MV-4-11 (cell line): ENCODE data around the gene FLRT3.

Source experiments
- DNase-seq: peaks from one replicate; lab custom pipeline; 2025; lab: John Stamatoyannopoulos, UW

Gene FLRT3

DNA sequence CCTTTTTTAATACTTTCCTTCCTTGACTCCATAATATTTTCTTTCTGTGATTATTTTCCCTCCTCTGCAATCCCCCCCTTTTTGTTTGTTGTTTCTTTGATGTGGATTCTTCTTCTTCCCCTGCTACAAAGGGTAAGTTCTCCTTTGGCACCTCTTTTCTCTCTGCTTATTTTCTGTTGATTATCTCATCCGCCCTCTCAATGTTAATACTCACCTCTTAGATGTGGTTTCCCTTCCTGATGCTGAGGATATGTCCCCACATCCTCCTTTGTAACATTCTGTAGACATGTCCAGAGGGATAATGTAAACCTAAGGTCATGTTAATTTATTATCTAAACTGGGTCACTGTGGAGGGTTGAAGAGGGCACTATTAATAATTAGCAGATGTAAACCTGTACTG is 17.7 kb downstream of the FLRT3 start:
- no peak for DNase-seq

DNA sequence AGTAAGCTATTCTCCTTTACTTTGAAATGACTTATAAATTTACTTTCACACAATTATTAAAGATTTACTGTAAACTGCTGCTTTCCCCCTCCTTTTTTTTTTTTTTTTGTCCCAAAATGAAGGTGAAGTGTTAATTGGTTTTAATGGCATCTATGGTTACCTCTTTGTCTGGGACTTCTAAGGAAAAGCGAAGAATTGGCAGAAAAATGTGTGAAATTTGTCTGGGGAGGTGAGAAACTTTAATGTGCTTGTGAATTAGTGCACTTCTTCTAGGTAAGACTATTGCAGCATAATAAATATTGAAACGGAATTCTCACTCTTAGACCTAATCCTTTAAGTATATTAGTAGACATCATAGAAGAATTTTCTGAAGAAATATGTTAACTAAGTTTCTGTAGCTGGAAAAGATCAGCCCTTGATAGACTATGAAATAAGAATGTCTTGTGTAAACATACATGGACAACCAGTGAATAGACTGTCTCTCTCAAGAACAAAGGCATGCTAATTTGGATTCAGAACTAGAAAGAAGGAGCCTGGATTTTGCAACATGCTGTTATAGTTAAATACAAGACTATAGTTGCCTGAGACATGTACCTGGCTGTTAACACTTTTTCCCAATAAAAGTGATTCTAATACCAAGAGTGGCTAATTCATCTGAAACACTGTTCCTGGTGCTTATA is 23.9 kb downstream of the FLRT3 start:
- DNase-seq, result no peak

DNA sequence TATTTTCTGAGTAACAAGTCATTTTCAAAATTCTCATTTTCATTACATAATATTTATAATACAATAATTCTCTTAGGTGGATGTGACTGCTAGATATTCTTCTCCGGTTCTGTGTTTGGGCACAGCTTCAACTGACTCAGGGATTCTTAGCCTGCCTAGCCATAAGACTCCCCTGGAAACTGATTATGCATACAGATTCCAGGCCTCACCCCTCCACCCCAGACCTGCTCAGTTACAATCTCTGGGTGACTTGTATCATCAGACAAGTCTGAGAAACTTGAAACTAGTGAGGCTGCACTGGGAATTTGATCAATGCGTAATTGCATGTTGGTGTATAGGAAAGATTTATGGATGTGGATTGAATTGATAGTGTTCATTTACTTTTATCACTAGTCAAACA is 25.4 kb downstream of the FLRT3 start:
- no peak for DNase-seq

DNA sequence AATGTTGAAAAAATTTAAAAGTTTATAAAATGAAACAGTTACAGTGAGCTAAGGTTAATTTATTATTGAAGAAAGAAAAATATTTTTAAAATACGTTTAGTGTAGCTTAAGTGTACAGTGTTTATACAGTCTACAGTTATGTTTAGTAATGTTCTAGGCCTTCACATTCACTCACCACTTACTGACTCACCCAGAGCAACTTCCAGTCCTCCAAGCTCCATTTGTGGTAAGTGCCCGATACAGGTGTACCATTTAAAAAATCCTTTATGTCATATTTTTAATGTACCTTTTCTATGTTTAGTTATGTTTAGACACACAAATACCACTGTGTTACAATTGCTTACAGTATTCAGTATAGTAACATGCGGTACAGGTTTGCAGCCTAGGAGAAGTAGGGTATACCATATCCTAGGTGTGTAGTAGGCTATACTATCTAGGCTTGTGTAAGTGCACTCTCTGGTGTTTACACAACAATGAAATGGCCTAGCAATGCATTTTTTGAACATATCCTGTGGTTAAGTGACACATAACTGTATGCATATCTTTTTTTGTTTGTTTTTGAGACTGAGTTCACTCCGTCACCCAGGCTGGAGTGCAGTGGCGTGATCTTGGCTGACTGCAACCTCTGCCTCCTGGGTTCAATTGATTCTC is 26.3 kb downstream of the FLRT3 start:
- DNase-seq, result no peak

DNA sequence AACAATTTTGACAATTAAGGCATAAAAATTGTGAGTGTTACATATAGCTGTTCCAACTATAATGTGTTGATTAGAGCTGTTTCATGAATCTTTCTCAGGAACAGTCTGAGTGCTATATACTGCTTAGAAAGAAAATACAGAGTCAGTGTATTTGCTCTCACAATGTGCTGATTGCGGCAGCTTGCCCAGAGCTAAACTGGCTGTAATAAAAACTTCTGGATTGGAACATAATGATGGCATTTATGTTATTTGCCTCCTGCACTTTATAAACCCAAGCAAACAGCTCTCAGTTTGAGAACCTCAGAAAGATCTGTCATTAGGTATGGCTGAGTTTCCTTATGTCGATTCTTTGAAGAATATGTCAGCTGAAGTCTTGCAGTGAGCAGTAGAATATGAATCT is 29.5 kb downstream of the FLRT3 start:
- no peak for DNase-seq

DNA sequence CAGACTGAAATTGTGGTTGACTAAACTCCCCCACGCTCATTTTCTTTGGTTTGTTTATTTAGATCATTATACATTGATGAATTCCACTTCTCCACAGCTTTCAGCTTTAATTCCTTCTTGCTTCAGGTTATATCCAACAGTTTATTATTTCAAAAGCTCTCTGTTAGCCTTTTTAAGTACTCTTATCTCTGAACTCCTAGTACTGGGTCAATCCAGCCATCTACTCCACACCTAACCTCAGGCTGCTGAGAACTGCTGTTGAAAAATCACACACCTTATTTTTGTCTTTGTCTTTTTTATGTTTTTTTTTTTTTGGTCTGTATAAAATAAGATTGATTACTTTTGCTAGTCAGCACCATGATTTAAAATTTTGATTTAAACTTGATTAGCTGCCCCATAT is 32.9 kb downstream of the FLRT3 start:
- no peak for DNase-seq

DNA sequence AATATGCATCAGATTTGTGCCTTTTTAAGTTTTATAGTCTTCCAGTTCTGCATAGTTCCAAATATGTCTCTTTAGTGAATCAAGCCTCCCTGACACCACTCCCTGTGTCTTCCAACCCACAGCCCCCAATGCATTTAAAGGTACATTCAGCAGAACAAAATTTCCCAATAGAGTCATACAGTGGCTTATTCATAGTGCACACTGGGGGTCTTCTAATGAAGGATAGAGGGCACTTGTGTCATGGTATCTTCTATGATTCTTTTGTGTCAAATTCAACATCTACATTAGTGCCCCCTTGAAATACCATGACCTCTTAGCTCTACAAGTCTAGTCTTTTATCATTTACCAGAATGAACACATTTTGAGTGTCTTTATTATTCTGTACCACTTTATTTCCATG is 33.8 kb downstream of the FLRT3 start:
- DNase-seq, result no peak

DNA sequence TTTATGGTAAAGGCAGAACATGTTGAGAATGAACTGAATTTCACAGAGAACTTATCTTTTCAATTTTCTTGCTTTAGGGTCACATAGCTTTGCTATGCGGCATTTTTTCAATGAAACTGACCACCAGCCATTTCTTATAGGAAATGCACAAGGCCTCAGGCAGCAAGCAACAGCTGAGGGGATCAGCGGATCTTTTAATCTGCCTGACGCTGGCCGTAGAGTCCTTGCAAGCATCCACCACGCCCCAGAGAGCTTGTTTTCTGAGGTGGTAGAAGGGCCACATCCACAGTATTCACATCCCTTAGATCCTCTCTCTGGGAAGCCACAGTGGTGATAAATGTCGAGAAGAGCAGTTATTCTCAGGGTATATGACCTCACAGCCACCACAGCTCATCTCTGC is 34.3 kb downstream of the FLRT3 start:
- DNase-seq, result no peak

DNA sequence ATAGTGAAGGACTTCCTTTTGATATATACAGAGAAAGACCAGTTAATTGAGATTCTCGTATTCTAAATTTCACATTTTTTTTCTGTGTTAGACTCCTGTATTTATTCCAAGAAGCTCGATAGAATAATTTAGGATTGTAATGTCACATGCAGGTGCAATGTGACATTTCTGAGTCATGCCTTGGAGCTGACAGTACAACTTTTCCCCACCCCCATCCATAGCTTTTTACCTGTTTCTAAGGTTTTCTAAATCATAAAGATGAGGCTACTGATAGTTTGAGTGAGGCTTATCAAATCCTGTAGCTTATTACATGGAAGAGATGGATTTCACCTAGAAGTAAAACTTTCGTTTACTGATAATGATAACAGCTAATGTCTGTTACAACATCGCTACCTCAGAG is 37.6 kb downstream of the FLRT3 start:
- DNase-seq, result no peak

DNA sequence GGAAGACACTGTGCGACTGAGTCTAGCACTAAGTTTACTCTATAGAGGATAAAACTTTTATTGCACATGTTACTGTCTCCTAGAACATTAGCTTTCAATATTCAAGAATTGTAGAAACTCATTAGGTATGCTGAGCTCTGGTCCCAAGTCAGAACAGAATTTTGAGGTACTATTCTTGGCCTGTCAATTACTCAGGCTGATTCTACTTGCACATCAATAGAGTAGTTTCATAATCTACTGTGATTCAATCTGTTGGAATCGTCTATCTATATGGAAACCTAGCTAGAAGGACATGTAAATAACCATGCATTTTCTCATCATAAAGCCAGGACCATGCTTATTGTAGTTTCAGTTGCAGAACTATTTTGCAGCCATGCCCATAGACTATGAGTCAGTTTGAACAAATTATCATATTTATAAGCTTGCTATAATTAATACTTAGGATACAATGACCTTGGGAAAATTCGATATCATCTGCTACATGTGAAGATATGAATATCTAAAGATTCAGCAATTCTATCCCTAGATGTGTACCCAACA is 41.6 kb downstream of the FLRT3 start:
- no peak for DNase-seq

DNA sequence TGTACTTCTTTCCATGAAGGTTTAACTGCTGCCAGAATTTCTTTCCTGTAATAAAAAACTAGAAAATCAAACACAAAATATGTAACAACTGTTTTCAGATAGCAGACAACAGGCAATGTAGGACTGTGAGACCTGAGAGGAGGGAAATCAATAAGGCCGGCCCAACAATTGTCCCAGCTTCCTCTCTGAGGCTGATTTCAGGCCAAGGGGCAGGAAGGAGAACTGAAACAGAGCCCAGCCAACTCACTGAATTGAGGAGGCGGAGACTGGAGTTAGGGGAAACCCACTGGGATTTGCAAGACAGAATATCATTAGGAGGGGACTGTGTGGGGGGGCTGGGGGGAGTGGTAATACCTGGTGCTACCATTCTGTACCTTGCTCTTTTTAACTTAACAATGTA is 42.2 kb downstream of the FLRT3 start:
- DNase-seq, result peak; percentile 66

DNA sequence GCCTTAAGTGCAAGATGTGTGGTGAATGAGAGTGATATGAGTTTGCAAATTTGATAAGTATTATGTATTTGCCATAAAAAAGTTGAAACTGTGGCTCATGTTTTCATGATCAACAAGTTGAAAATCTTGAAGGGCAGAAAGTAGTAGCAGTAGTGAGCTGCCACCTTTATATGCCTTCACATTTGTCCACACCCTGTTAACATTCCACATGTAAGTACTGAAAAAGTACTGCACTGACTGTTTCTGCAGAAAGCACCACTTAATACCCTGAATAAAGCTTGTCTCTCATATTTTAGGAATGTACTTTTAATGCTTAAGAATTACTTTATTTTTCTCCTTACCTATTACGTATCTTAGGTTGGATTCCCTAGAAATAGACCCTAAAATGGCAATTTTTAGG is 45.9 kb downstream of the FLRT3 start:
- DNase-seq, result no peak

DNA sequence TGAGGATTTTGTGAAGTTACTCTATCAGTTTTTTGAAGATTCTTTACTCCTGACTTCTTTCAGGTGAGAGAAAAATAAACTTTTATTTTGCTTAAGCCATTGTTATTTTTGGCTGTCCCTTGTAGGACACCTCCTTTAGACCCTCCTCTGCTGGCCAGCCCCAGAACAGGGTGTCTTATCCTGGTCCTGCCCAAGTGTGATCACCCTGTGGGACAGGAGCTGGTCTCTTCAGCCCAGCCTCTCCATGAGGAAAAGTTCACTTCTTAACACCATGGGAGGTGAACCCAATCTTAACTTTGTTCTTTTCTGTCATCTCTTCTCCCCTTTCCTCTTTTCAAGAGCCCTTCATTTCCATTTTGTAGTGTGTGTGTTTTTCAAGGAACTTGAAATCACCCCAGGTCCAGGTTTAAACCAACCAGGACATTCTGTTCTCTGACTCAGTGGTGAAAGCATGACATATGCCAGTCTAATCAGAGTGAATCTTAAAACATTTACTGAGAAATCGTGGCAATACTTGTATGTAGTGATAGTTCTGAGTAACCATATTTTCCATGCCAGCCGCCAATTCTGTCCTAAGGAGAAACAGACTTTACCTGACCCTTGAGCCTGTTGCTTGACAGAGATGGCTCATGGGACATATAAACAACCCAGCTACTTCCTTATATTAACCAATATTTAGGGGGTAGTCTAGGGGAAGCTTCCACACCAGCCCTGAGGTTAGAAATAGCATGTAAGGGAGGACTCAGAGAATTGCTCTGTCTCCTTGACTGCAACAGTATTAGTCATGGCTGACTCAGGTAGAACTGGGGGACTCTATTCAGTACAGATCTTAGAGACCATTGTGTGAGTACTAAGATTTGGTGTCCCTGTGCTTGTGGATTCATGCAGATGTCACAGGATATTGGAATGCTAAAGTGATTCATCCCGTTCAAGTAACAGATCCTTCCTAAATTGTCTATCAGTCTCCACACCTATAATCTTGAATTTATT is 48.8 kb downstream of the FLRT3 start:
- DNase-seq, result no peak

DNA sequence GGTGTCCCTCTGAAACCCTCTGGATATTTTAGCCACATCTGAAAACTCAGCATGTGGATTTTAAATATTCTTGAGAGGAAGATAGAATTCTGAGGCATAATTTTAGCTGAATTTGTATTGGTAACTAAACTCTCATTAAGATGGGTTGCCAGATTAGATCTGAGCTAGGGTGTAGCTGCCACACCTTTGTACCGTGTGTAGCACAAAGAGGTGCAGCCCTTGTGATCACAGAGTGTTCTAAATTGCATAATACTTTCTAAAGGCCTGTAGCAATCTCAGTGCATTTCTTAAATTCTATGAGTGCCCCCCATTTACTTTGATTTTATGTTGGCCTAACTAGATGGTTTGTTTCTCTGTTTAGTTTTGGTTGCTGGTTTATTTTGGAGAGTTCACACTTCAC is 53.0 kb downstream of the FLRT3 start:
- DNase-seq, result no peak

DNA sequence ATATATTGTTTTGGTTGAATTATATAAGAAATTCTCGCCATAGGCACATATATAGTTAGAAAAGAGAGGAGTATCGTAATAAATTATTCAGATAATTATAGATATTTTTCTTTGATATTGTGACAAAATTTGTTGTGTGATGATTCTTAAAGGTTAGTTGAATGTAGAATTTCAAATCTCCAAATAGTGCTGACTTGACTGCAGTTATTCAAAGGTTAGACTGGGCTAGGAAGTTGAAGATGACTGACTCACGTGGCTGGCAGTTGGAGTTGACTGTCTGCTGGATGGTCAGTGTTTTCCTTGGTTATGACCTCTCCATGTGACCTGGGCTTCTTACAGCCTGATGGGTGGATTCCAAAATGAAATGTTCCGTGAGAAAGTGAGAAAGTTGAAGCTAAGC is 55.3 kb downstream of the FLRT3 start:
- no peak for DNase-seq
